ENCODE data around the gene MYO5A. TPM values are rescaled to one million over a fixed set of nuclear protein-coding genes. Genes with fewer than 3 reads are reported as not detected.

MYO5A gene
- total and polyA plus RNA-seq, 8 donors, result 2.4 to 11.9 (median 8.1) TPM

GRCh38 chr15:52563501-52564060, 34.9 kb upstream of the MYO5A start:
- intact Hi-C loops (cut with DNase I), result no loop called here
- no peak for DNase-seq
- H3K4me3 ChIP-seq, result no peak overlapping the region
- peaks cover 14 to 34% (median 27%) of the 10 kb centered on the region in 3 donors for H3K4me1 ChIP-seq
- no peaks in the 10 kb centered on the region for H3K9me3 ChIP-seq
- no peaks in the 10 kb centered on the region for H3K36me3 ChIP-seq
- WGBS, 2 donors, result 35 to 36% methylated on average over 4 of the region's 4 CpGs
- no peak for ATAC-seq
- TF ChIP-seq CTCF (IDR thresholded peaks at IDR 0.05), result no peak
- FAIRE-seq, result no peak
- no peaks in the 10 kb centered on the region for H3K27me3 ChIP-seq
- no peak overlapping the region for H3K27ac ChIP-seq

GRCh38 chr15:52559575-52559974, 30.9 kb upstream of the MYO5A start:
- no peak overlapping the region for H3K27ac ChIP-seq
- no peak overlapping the region for H3K4me3 ChIP-seq
- ATAC-seq (no peak), DNase-seq (no peak), FAIRE-seq (no peak)
- 78 to 86% methylated on average over 2 of the region's 2 CpGs for WGBS, 2 donors
- H3K9me3 ChIP-seq, result no peaks in the 10 kb centered on the region
- H3K36me3 ChIP-seq, result no peaks in the 10 kb centered on the region
- peaks cover 7 to 22% (median 14%) of the 10 kb centered on the region in 3 donors for H3K4me1 ChIP-seq
- intact Hi-C loops (cut with DNase I), result no loop called here
- no peak for TF ChIP-seq CTCF (IDR thresholded peaks at IDR 0.05)
- no peaks in the 10 kb centered on the region for H3K27me3 ChIP-seq

- no peak for TF ChIP-seq CTCF (IDR thresholded peaks at IDR 0.05)
- H3K27ac ChIP-seq, result no peak overlapping the region
- WGBS, 2 donors, result 90% methylated on average over 6 of the region's 6 CpGs
- H3K27me3 ChIP-seq, result no peaks in the 10 kb centered on the region
- FAIRE-seq (no peak), DNase-seq (no peak), ATAC-seq (no peak)
- peaks cover 7 to 17% (median 14%) of the 10 kb centered on the region in 3 donors for H3K4me1 ChIP-seq
- no peaks in the 10 kb centered on the region for H3K36me3 ChIP-seq
- no peak overlapping the region for H3K4me3 ChIP-seq
- intact Hi-C loops (cut with DNase I), result no loop called here
- no peaks in the 10 kb centered on the region for H3K9me3 ChIP-seq
Measured at GRCh38 chr15:52559022-52559421, 30.3 kb upstream of the MYO5A start.

GRCh38 chr15:52558196-52558595, 29.5 kb upstream of the MYO5A start:
- H3K4me1 ChIP-seq, result peaks cover under 1 to 10% (median 10%) of the 10 kb centered on the region in 3 donors
- intact Hi-C loops (cut with DNase I), result no loop called here
- FAIRE-seq, result no peak

More at GRCh38 chr15:52558196-52558595, 29.5 kb upstream of the MYO5A start:
- Histone ChIP-seq H3K36me3 (no peaks in the 10 kb centered on the region), H3K27ac (no peak overlapping the region), H3K4me3 (no peak overlapping the region), H3K27me3 (no peaks in the 10 kb centered on the region), H3K9me3 (no peaks in the 10 kb centered on the region)
- TF ChIP-seq CTCF (IDR thresholded peaks at IDR 0.05), result no peak
- 92 to 93% methylated on average over 5 of the region's 5 CpGs for WGBS, 2 donors
- peak; percentile 35 to 56 (median 42) for ATAC-seq
- no peak for DNase-seq
